ENCODE measurements around the gene IL36G.

IL36G gene

DNA sequence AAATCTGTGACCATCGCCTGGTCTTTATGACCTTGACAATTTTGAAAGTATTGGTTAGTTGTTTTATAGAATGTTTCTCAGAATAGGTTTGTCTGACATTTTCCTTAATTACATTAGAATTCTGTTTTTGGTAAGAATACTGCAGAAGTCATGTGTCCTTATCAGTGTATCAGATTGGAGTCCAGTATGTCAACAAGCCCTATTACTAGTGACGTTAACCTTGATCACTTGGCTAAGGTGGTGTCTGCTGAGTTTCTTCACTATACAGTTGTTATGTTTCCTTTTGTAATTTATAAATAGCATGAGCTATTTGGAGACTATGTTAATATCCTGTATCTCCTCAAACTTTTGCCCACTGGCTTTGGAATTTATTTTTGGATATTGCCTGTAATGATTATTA is 10.8 kb upstream of the IL36G start:
- TF ChIP-seq TAF1 (IDR thresholded peaks at IDR 0.05; ENCODE audit: borderline replicate concordance, insufficient read depth, low read length) (no peak), FOXP2 (optimal IDR thresholded peaks at IDR 0.05; ENCODE audit: borderline replicate concordance, extremely low read depth, extremely low read length, insufficient read depth) (no peak), SIN3A (IDR thresholded peaks at IDR 0.05; ENCODE audit: borderline replicate concordance, insufficient read depth, low read length) (no peak), POLR2AphosphoS5 (IDR thresholded peaks at IDR 0.05; ENCODE audit: low read depth, low read length) (no peak)
- TF ChIP-seq, protein P1, sequence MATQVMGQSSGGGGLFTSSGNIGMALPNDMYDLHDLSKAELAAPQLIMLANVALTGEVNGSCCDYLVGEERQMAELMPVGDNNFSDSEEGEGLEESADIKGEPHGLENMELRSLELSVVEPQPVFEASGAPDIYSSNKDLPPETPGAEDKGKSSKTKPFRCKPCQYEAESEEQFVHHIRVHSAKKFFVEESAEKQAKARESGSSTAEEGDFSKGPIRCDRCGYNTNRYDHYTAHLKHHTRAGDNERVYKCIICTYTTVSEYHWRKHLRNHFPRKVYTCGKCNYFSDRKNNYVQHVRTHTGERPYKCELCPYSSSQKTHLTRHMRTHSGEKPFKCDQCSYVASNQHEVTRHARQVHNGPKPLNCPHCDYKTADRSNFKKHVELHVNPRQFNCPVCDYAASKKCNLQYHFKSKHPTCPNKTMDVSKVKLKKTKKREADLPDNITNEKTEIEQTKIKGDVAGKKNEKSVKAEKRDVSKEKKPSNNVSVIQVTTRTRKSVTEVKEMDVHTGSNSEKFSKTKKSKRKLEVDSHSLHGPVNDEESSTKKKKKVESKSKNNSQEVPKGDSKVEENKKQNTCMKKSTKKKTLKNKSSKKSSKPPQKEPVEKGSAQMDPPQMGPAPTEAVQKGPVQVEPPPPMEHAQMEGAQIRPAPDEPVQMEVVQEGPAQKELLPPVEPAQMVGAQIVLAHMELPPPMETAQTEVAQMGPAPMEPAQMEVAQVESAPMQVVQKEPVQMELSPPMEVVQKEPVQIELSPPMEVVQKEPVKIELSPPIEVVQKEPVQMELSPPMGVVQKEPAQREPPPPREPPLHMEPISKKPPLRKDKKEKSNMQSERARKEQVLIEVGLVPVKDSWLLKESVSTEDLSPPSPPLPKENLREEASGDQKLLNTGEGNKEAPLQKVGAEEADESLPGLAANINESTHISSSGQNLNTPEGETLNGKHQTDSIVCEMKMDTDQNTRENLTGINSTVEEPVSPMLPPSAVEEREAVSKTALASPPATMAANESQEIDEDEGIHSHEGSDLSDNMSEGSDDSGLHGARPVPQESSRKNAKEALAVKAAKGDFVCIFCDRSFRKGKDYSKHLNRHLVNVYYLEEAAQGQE (IDR thresholded peaks at IDR 0.05; ENCODE audit: insufficient read depth in 1 of 2, low read depth in 2 of 2, low read length in 2 of 2): no peak

DNA sequence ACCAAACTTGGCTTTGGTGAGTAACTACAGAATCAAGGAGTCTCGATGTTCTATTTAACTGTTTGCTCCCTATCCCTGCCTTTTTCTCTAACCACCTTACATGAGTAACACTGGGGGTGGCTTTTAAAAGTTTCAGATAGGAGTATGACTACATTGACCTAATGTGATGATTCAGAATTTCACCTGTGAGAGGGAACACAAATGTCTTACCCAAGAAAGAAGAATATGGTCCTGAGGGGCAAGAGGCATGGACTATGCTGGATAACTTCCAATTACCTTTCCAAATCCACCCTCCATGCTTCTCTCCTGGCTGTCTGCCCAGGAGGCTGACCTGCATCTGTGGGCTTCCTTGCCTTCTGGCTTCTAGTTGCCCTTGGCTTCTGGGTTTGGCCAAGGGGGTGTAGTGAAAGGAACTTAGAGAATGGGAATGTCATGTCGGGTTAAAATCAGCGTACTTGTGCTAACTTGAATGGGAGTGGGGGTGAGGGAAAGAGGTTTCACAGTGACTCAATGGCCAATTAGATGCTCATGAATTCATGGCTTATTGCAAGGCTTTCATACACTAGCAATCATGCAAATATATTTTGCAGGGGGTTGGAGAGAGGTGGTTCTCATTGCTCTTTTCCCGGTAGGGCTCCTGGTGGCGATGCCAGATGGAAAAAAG is 5.3 kb upstream of the IL36G start:
- TF ChIP-seq TAF1 (IDR thresholded peaks at IDR 0.05; ENCODE audit: borderline replicate concordance, insufficient read depth, low read length): no peak
- TF ChIP-seq, protein P1 (IDR thresholded peaks at IDR 0.05; ENCODE audit: insufficient read depth in 1 of 2, low read depth in 2 of 2, low read length in 2 of 2): no peak
- no peak for TF ChIP-seq POLR2AphosphoS5 (IDR thresholded peaks at IDR 0.05; ENCODE audit: low read depth, low read length)
- no peak for TF ChIP-seq SIN3A (IDR thresholded peaks at IDR 0.05; ENCODE audit: borderline replicate concordance, insufficient read depth, low read length)
- TF ChIP-seq FOXP2 (optimal IDR thresholded peaks at IDR 0.05; ENCODE audit: borderline replicate concordance, extremely low read depth, extremely low read length, insufficient read depth): no peak

DNA sequence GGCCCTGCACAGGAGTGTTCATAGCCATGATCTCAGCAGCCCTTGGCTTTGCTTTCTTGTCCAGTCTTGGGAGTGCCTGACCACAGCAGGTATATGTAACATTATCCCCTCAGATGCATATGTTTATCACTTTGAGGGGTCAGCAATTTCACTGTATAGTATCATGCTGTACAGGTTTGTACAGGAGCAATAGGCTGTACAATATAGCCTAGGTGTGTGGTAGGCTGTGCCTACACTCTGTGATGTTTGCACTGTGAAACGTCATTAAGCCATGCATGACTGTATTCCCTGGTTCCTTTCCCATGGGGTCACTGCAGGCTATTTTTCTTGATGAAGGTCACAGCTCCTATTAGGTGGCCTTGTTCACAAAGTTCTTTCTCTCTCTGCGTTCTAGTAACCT is 4.7 kb upstream of the IL36G start:
- TF ChIP-seq SIN3A (IDR thresholded peaks at IDR 0.05; ENCODE audit: borderline replicate concordance, insufficient read depth, low read length): no peak
- TF ChIP-seq POLR2AphosphoS5 (IDR thresholded peaks at IDR 0.05; ENCODE audit: low read depth, low read length): no peak
- no peak for TF ChIP-seq TAF1 (IDR thresholded peaks at IDR 0.05; ENCODE audit: borderline replicate concordance, insufficient read depth, low read length)
- TF ChIP-seq FOXP2 (optimal IDR thresholded peaks at IDR 0.05; ENCODE audit: borderline replicate concordance, extremely low read depth, extremely low read length, insufficient read depth): no peak
- TF ChIP-seq, protein P1 (IDR thresholded peaks at IDR 0.05; ENCODE audit: insufficient read depth in 1 of 2, low read depth in 2 of 2, low read length in 2 of 2): no peak

DNA sequence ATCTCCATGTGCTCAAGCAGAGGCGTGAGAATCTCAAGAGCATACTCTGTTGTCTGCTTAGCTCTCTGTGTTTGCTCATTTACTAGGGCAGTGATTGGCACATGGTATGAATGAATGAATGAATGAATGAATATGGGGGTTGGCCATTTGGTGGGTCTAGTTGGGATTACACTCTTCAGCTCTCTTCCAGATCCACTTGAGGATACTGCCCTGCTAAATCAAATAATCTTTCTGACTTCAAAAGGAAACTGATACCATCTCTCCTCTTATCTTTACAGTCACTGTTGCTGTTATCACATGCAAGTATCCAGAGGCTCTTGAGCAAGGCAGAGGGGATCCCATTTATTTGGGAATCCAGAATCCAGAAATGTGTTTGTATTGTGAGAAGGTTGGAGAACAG is 1.9 kb downstream of the IL36G start:
- TF ChIP-seq, protein P1 (IDR thresholded peaks at IDR 0.05; ENCODE audit: insufficient read depth in 1 of 2, low read depth in 2 of 2, low read length in 2 of 2): no peak
- TF ChIP-seq TAF1 (IDR thresholded peaks at IDR 0.05; ENCODE audit: borderline replicate concordance, insufficient read depth, low read length): no peak
- TF ChIP-seq SIN3A (IDR thresholded peaks at IDR 0.05; ENCODE audit: borderline replicate concordance, insufficient read depth, low read length): no peak
- no peak for TF ChIP-seq FOXP2 (optimal IDR thresholded peaks at IDR 0.05; ENCODE audit: borderline replicate concordance, extremely low read depth, extremely low read length, insufficient read depth)
- no peak for TF ChIP-seq POLR2AphosphoS5 (IDR thresholded peaks at IDR 0.05; ENCODE audit: low read depth, low read length)

Measured in PFSK-1 (cell line).